Neural crest cell (in vitro differentiated cells): Measurements from ENCODE around the gene UNC93A. TPM values are rescaled to one million over a fixed set of nuclear protein-coding genes. Genes with fewer than 3 reads are reported as not detected.
A peak's percentile ranks its signal among the peaks of the same experiment; 100 is the strongest.

ENCODE experiments used
- DNase-seq: peaks from one replicate; pipeline ENCODE4 v3.0.0; 2021; ENCODE audit warnings: low read depth, mixed read lengths, low spot score
- H3K27ac Mint-ChIP-seq: one replicate; pipeline ENCODE4 v1.8.0; 2021; ENCODE audit warnings: mild to moderate bottlenecking, mixed read lengths; ENCODE audit not compliant: unreplicated experiment
- H3K27me3 Mint-ChIP-seq: 2 replicates; pipeline ENCODE4 v1.8.0; 2021; ENCODE audit warnings: low read depth, mild to moderate bottlenecking, mixed read lengths
- H3K36me3 Mint-ChIP-seq: 2 replicates; pipeline ENCODE4 v1.8.0; 2021; ENCODE audit warnings: low read depth, mild to moderate bottlenecking, mixed read lengths
- H3K4me1 Mint-ChIP-seq: 2 replicates; pipeline ENCODE4 v1.8.0; 2021; ENCODE audit warnings: mixed read lengths
- H3K4me3 Mint-ChIP-seq: one replicate; pipeline ENCODE4 v1.8.0; 2021; ENCODE audit warnings: mild to moderate bottlenecking, mixed read lengths
- H3K9me3 Mint-ChIP-seq: 2 replicates; pipeline ENCODE4 v1.8.0; 2021; ENCODE audit warnings: mixed read lengths
- CTCF ChIP-seq: fragments of 200-600 bp; sonication (generic); conservative IDR thresholded peaks from 2 replicates; pipeline ENCODE4 v1.5.0; 2021; ENCODE audit warnings: antibody characterized with exemption, mild to moderate bottlenecking
- total RNA-seq: library from RNA; stranded (reverse); gene quantifications from 2 replicates; pipeline ENCODE4 v1.2.1, GENCODE V29; 2021

Gene UNC93A
- total RNA-seq, 1 donor from 2014 or later, result not detected

- no peaks in the 10 kb centered on the region for H3K27me3 Mint-ChIP-seq
- H3K27ac Mint-ChIP-seq, result peak overlapping the region; percentile 48
- no peaks in the 10 kb centered on the region for H3K9me3 Mint-ChIP-seq
- H3K4me3 Mint-ChIP-seq, result no peak overlapping the region
- no peak for DNase-seq
- no peaks in the 10 kb centered on the region for H3K4me1 Mint-ChIP-seq
- no peaks in the 10 kb centered on the region for H3K36me3 Mint-ChIP-seq
- TF ChIP-seq CTCF, result no peak
Measured at GRCh38 chr6:167331565-167331964, 40.5 kb downstream of the UNC93A start.

- no peak for DNase-seq
- H3K27ac Mint-ChIP-seq, result no peak overlapping the region
- H3K4me3 Mint-ChIP-seq, result no peak overlapping the region
- peaks cover 4% of the 10 kb centered on the region for H3K27me3 Mint-ChIP-seq
- no peaks in the 10 kb centered on the region for H3K9me3 Mint-ChIP-seq
- no peaks in the 10 kb centered on the region for H3K4me1 Mint-ChIP-seq
- TF ChIP-seq CTCF, result no peak
- H3K36me3 Mint-ChIP-seq, result no peaks in the 10 kb centered on the region
Measured at GRCh38 chr6:167336844-167337630, 45.9 kb downstream of the UNC93A start.

GRCh38 chr6:167337675-167338449, 46.7 kb downstream of the UNC93A start:
- Mint-ChIP-seq H3K36me3 (no peaks in the 10 kb centered on the region), H3K4me3 (no peak overlapping the region), H3K27ac (no peak overlapping the region), H3K27me3 (peaks cover 4% of the 10 kb centered on the region), H3K4me1 (no peaks in the 10 kb centered on the region), H3K9me3 (no peaks in the 10 kb centered on the region)
- no peak for DNase-seq
- TF ChIP-seq CTCF, result no peak

DNA sequence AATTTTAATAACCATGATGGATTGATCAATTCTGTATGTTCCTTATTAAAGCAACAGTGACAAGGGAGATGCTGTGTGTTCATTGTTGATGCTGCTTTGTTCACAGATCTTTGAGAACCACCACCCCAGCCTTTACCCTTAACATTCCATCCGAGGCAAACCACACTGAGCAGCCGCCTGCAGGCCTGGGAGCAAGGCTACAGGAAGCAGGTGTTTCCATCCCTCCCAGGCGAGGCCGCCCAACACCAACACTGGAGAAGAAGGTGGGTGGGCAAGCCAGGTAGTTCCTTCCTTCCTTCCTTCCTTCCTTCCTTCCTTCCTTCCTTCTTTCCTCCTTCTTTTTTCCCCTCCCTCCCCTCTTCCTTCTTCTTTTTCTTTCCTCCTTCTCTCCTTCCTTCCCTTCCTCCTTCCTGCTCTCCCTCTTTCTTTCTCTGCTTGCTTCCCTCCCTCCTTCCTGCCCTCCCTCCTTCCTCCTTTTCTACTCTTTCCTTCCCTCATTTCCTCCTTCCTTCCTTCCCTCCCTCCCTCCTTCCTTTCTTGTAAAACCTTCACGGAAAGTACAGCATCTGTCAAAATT, 47.5 kb downstream of the UNC93A start:
- Mint-ChIP-seq H3K36me3 (no peaks in the 10 kb centered on the region), H3K9me3 (no peaks in the 10 kb centered on the region)
- no peak for DNase-seq

More for the DNA sequence above, 47.5 kb downstream of the UNC93A start:
- no peaks in the 10 kb centered on the region for H3K4me1 Mint-ChIP-seq
- no peak overlapping the region for H3K4me3 Mint-ChIP-seq
- peaks cover 4% of the 10 kb centered on the region for H3K27me3 Mint-ChIP-seq
- no peak overlapping the region for H3K27ac Mint-ChIP-seq
- TF ChIP-seq CTCF, result no peak
